Activated gamma-delta T cell treated with Interleukin-2 at 50 U/mL for 16 hours (primary cell): ENCODE data around the gene CIAO2B.
"Not testable (repeated sequence)": the region's sequence is repeated elsewhere in the genome, so short reads cannot be mapped to it uniquely, and the experiment has no call there.

Experiments used
- DNase-seq: peaks from one replicate; pipeline ENCODE4 v3.0.0-alpha.2; 2020

The CIAO2B gene

GRCh38 chr16:66936889-66937554, 2.8 kb upstream of the CIAO2B start:
- DNase-seq, result no peak

- DNase-seq, result no peak
Observed at GRCh38 chr16:66936462-66936861, 2.3 kb upstream of the CIAO2B start.

- no peak for DNase-seq
Observed at GRCh38 chr16:66935314-66936011, 1.3 kb upstream of the CIAO2B start, which contains the start of gene CES2. Gene CES2, plus strand, starts transcription at chr16:66935516. Its CDS starts 120 bp downstream, at chr16:66935636.

GRCh38 chr16:66934839-66935313, 674 bp upstream of the CIAO2B start:
- not testable (repeated sequence) for DNase-seq

GRCh38 chr16:66933776-66934137, 445 bp downstream of the CIAO2B start:
- no peak for DNase-seq

GRCh38 chr16:66932076-66932475, 2.1 kb downstream of the CIAO2B start:
- DNase-seq, result no peak

GRCh38 chr16:66931665-66932064, 2.5 kb downstream of the CIAO2B start:
- DNase-seq, result no peak

GRCh38 chr16:66930189-66930588, 4.0 kb downstream of the CIAO2B start:
- DNase-seq, result no peak

GRCh38 chr16:66928702-66929388, 5.4 kb downstream of the CIAO2B start:
- no peak for DNase-seq

- DNase-seq, result no peak
Observed at GRCh38 chr16:66927918-66928649, 6.1 kb downstream of the CIAO2B start.

- DNase-seq, result no peak
Observed at GRCh38 chr16:66926961-66927436, 7.2 kb downstream of the CIAO2B start.

- DNase-seq, result no peak
Observed at GRCh38 chr16:66926171-66926947, 7.8 kb downstream of the CIAO2B start.

- DNase-seq, result no peak
Observed at GRCh38 chr16:66925322-66925840, 8.8 kb downstream of the CIAO2B start, which contains the start of gene RRAD. Gene RRAD, minus strand, starts transcription at chr16:66925535. Its CDS starts 356 bp downstream, at chr16:66925179.

GRCh38 chr16:66924527-66925321, 9.5 kb downstream of the CIAO2B start:
- DNase-seq, result peak; percentile 22

GRCh38 chr16:66923866-66924265, 10.3 kb downstream of the CIAO2B start:
- no peak for DNase-seq

- DNase-seq, result no peak
Observed at GRCh38 chr16:66923247-66923731, 10.9 kb downstream of the CIAO2B start.

- DNase-seq, result no peak
Observed at GRCh38 chr16:66921729-66922450, 12.3 kb downstream of the CIAO2B start.

- DNase-seq, result no peak
Observed at GRCh38 chr16:66920924-66921680, 13.1 kb downstream of the CIAO2B start.

- DNase-seq, result no peak
Observed at GRCh38 chr16:66920299-66920590, 14.0 kb downstream of the CIAO2B start.
